CD4-positive, alpha-beta T cell (primary cell): Measurements from ENCODE around the gene GOLGA6L22. TPM values are rescaled to one million over a fixed set of nuclear protein-coding genes. Genes with fewer than 3 reads are reported as not detected.
"Not testable (repeated sequence)": the region's sequence is repeated elsewhere in the genome, so short reads cannot be mapped to it uniquely, and the experiment has no call there.

ENCODE experiments used
- ATAC-seq: fragments of 200-7000 bp; cut with Tn5 transposase; one replicate; pipeline ENCODE4 v1.10.0; 2022; ENCODE audit warnings: mild to moderate bottlenecking; ENCODE audit not compliant: poor library complexity
- CTCF ChIA-PET: fragments of 350-600 bp; sonication (Branson Sonifier 250); formaldehyde crosslinking; loops from one replicate; lab custom pipeline; 2021; ENCODE audit warnings: antibody characterized with exemption, inconsistent platforms; lab: Charles Lee
- POLR2A ChIA-PET: fragments of 350-600 bp; sonication (Branson Sonifier 250); formaldehyde crosslinking; loops from one replicate; lab custom pipeline; 2021; ENCODE audit warnings: antibody characterized with exemption, inconsistent platforms; lab: Charles Lee
- DNase-seq, 14 experiments: peaks; one replicate each; pipeline ENCODE4 v3.0.0-alpha.2; 2013 to 2020; ENCODE audit warnings: mixed read lengths in 2 of 14
- H3K27ac ChIP-seq, 2 donors: one replicate each; pipeline versions ENCODE4 v1.5.1 to v1.7.0; 2013; ENCODE audit warnings: low read length in 2 of 2, low read depth in 1 of 2, mild to moderate bottlenecking in 1 of 2
- H3K27me3 ChIP-seq, 2 experiments: 1 replicate in 1 of 2; 2 replicates in 1 of 2; pipeline versions ENCODE4 v1.6.1 to v1.7.0; 2013; ENCODE audit warnings: low read length in 2 of 2, control low read depth in 1 of 2, mild to moderate bottlenecking in 1 of 2, moderate library complexity in 1 of 2; ENCODE audit not compliant: insufficient read depth in 2 of 2, control insufficient read depth in 1 of 2
- H3K36me3 ChIP-seq: one replicate; pipeline ENCODE4 v1.6.1; 2013; ENCODE audit warnings: low read length, control low read depth; ENCODE audit not compliant: insufficient read depth
- H3K4me1 ChIP-seq: one replicate; pipeline ENCODE4 v1.6.1; 2013; ENCODE audit warnings: low read length, control low read depth; ENCODE audit not compliant: insufficient read depth
- H3K4me3 ChIP-seq: one replicate; pipeline ENCODE4 v1.5.1; 2013; ENCODE audit warnings: mild to moderate bottlenecking, low read length, moderate library complexity
- H3K9me3 ChIP-seq, 2 experiments: 1 replicate in 1 of 2; 2 replicates in 1 of 2; pipeline versions ENCODE4 v1.6.1 to v1.7.0; 2013; ENCODE audit warnings: low read length in 2 of 2, mild to moderate bottlenecking in 2 of 2, control low read depth in 1 of 2, moderate library complexity in 1 of 2; ENCODE audit not compliant: control insufficient read depth in 1 of 2, insufficient read depth in 1 of 2
- H3K27ac Mint-ChIP-seq: one replicate; pipeline ENCODE4 v1.8.0; 2020; ENCODE audit warnings: mixed read lengths
- H3K27me3 Mint-ChIP-seq: one replicate; pipeline ENCODE4 v1.8.0; 2021; ENCODE audit warnings: mixed read lengths
- H3K36me3 Mint-ChIP-seq: one replicate; pipeline ENCODE4 v1.8.0; 2021; ENCODE audit warnings: low read depth, mixed read lengths
- H3K4me1 Mint-ChIP-seq: one replicate; pipeline ENCODE4 v1.8.0; 2021; ENCODE audit warnings: low read depth, mixed read lengths
- H3K4me3 Mint-ChIP-seq: one replicate; pipeline ENCODE4 v1.8.0; 2020; ENCODE audit warnings: mild to moderate bottlenecking, mixed read lengths
- H3K9me3 Mint-ChIP-seq: one replicate; pipeline ENCODE4 v1.8.0; 2020; ENCODE audit warnings: mixed read lengths
- intact Hi-C, 2 experiments: fragments of 100-400 bp; cut with DNase I in 1 of 2; cut with micrococcal nuclease in 1 of 2; formaldehyde crosslinking; loops; one replicate each; pipeline versions ENCODE4 v1.15.1 to v1.9.0; 2023 to 2025; cut with DNase I, micrococcal nuclease
- total RNA-seq, 174 experiments: library from RNA in 2 of 174; stranded (reverse) in 2 of 174; gene quantifications; one replicate each; pipeline ENCODE4 v1.2.3 and lab custom pipeline; 2021 to 2026

The GOLGA6L22 gene
- total RNA-seq, 2 experiments from 2014 or later, result not detected

GRCh38 chr15:22429426-22429825 lies 29.3 kb upstream of the GOLGA6L22 start:
- H3K36me3 ChIP-seq, H3K27me3 Mint-ChIP-seq, H3K27me3 ChIP-seq, intact Hi-C loops, H3K9me3 Mint-ChIP-seq, H3K4me3 Mint-ChIP-seq, DNase-seq, ATAC-seq, H3K4me1 Mint-ChIP-seq, H3K27ac Mint-ChIP-seq, H3K4me3 ChIP-seq, CTCF ChIA-PET, H3K27ac ChIP-seq, H3K9me3 ChIP-seq, H3K36me3 Mint-ChIP-seq, POLR2A ChIA-PET, H3K4me1 ChIP-seq: not testable (repeated sequence)

- H3K27me3 Mint-ChIP-seq, H3K27ac ChIP-seq, H3K4me3 Mint-ChIP-seq, intact Hi-C loops, H3K4me3 ChIP-seq, H3K36me3 ChIP-seq, H3K27me3 ChIP-seq, H3K36me3 Mint-ChIP-seq, H3K27ac Mint-ChIP-seq, H3K4me1 ChIP-seq, H3K4me1 Mint-ChIP-seq, CTCF ChIA-PET, ATAC-seq, H3K9me3 ChIP-seq, H3K9me3 Mint-ChIP-seq, POLR2A ChIA-PET: not testable (repeated sequence)
- DNase-seq, result peak in 1 of 14 experiments; percentile 0
These were observed 27.0 kb upstream of the GOLGA6L22 start for GRCh38 chr15:22431687-22432086.

- POLR2A ChIA-PET, H3K27ac Mint-ChIP-seq, H3K9me3 Mint-ChIP-seq, H3K27me3 Mint-ChIP-seq, H3K36me3 ChIP-seq, intact Hi-C loops, H3K9me3 ChIP-seq, H3K27ac ChIP-seq, H3K36me3 Mint-ChIP-seq, H3K27me3 ChIP-seq, H3K4me1 ChIP-seq, CTCF ChIA-PET, H3K4me1 Mint-ChIP-seq: not testable (repeated sequence)
- H3K4me3 Mint-ChIP-seq, result peak overlapping the region; percentile 91
- peak overlapping the region; percentile 56 for H3K4me3 ChIP-seq
- DNase-seq (peak in 12 of 14 experiments; percentile 3 to 66 (median 13)), ATAC-seq (peak; percentile 29)
These were observed 35.9 kb downstream of the GOLGA6L22 start for GRCh38 chr15:22494490-22495113.

- H3K4me3 Mint-ChIP-seq, H3K27ac ChIP-seq, POLR2A ChIA-PET, H3K4me3 ChIP-seq, H3K4me1 ChIP-seq, H3K36me3 Mint-ChIP-seq, CTCF ChIA-PET, H3K9me3 Mint-ChIP-seq, H3K27me3 Mint-ChIP-seq, intact Hi-C loops, H3K36me3 ChIP-seq, H3K9me3 ChIP-seq, H3K27ac Mint-ChIP-seq, ATAC-seq, DNase-seq, H3K4me1 Mint-ChIP-seq, H3K27me3 ChIP-seq: not testable (repeated sequence)
These were observed 38.5 kb downstream of the GOLGA6L22 start for GRCh38 chr15:22497200-22497599.

- POLR2A ChIA-PET, H3K27me3 Mint-ChIP-seq, H3K9me3 Mint-ChIP-seq, H3K36me3 ChIP-seq, H3K4me3 Mint-ChIP-seq, H3K27ac Mint-ChIP-seq, H3K4me1 ChIP-seq, intact Hi-C loops, H3K27me3 ChIP-seq, H3K36me3 Mint-ChIP-seq, ATAC-seq, H3K4me3 ChIP-seq, DNase-seq, CTCF ChIA-PET, H3K9me3 ChIP-seq, H3K27ac ChIP-seq, H3K4me1 Mint-ChIP-seq: not testable (repeated sequence)
These were observed 39.7 kb downstream of the GOLGA6L22 start for GRCh38 chr15:22498220-22498925.

GRCh38 chr15:22502272-22502671 lies 43.6 kb downstream of the GOLGA6L22 start:
- H3K27me3 ChIP-seq, ATAC-seq, CTCF ChIA-PET, H3K27me3 Mint-ChIP-seq, H3K9me3 ChIP-seq, POLR2A ChIA-PET, intact Hi-C loops, DNase-seq, H3K36me3 ChIP-seq, H3K4me1 Mint-ChIP-seq, H3K36me3 Mint-ChIP-seq, H3K4me1 ChIP-seq, H3K27ac Mint-ChIP-seq, H3K4me3 ChIP-seq, H3K9me3 Mint-ChIP-seq, H3K27ac ChIP-seq, H3K4me3 Mint-ChIP-seq: not testable (repeated sequence)

- H3K27me3 Mint-ChIP-seq, H3K27ac ChIP-seq, H3K36me3 ChIP-seq, H3K4me1 ChIP-seq, DNase-seq, ATAC-seq, H3K27ac Mint-ChIP-seq, H3K4me3 ChIP-seq, H3K4me3 Mint-ChIP-seq, POLR2A ChIA-PET, H3K9me3 Mint-ChIP-seq, CTCF ChIA-PET, intact Hi-C loops, H3K36me3 Mint-ChIP-seq, H3K4me1 Mint-ChIP-seq, H3K27me3 ChIP-seq, H3K9me3 ChIP-seq: not testable (repeated sequence)
These were observed 48.3 kb downstream of the GOLGA6L22 start for GRCh38 chr15:22506959-22507358.
